OCI-LY1 (cell line): ENCODE results near the gene ZMIZ1.

Experiments
- H2AFZ ChIP-seq: fragments of 200-600 bp; sonication (generic), shearing (Covaris generic); 2 replicates; pipeline ENCODE4 v1.6.0; 2014; ENCODE audit warnings: antibody characterized with exemption, mild to moderate bottlenecking, low read length
- H3F3A ChIP-seq: fragments of 200-600 bp; sonication (generic), shearing (Covaris generic); 2 replicates; pipeline ENCODE4 v1.6.0; 2014; ENCODE audit warnings: mild to moderate bottlenecking, antibody characterized with exemption, low read length, moderate library complexity; ENCODE audit not compliant: insufficient read depth
- H3K27ac ChIP-seq: fragments of 200-600 bp; sonication (generic); 2 replicates; pipeline ENCODE4 v1.5.1; 2014; ENCODE audit warnings: low read length, mixed run types, mild to moderate bottlenecking, low read depth; ENCODE audit not compliant: poor library complexity, severe bottlenecking
- H3K27me3 ChIP-seq: fragments of 200-600 bp; sonication (generic); 2 replicates; pipeline ENCODE4 v1.6.0; 2014; ENCODE audit warnings: antibody characterized with exemption, mild to moderate bottlenecking, low read length, moderate library complexity; ENCODE audit not compliant: insufficient read depth
- H3K36me3 ChIP-seq: fragments of 200-600 bp; sonication (generic); 2 replicates; pipeline ENCODE4 v1.6.1; 2014; ENCODE audit warnings: mild to moderate bottlenecking, antibody characterized with exemption, low read length, moderate library complexity, mixed read lengths; ENCODE audit not compliant: insufficient read depth
- H3K4me1 ChIP-seq: fragments of 200-600 bp; sonication (generic); 2 replicates; pipeline ENCODE4 v1.5.1; 2014; ENCODE audit warnings: mild to moderate bottlenecking, low read length, moderate library complexity; ENCODE audit not compliant: insufficient read depth, severe bottlenecking
- H3K4me2 ChIP-seq: fragments of 200-600 bp; sonication (generic), shearing (Covaris generic); 2 replicates; pipeline ENCODE4 v1.6.1; 2014; ENCODE audit warnings: low read length
- H3K4me3 ChIP-seq: fragments of 200-600 bp; sonication (generic); 2 replicates; pipeline ENCODE4 v1.5.1; 2014; ENCODE audit warnings: low read length, low read depth, mild to moderate bottlenecking, mixed read lengths; ENCODE audit not compliant: poor library complexity, severe bottlenecking
- H3K79me2 ChIP-seq: fragments of 200-600 bp; shearing (Covaris generic); 2 replicates; pipeline ENCODE4 v1.6.1; 2016; ENCODE audit warnings: mixed run types, low read length, mixed read lengths; ENCODE audit not compliant: insufficient read depth
- H3K9ac ChIP-seq: fragments of 200-600 bp; sonication (generic), shearing (Covaris generic); 2 replicates; pipeline ENCODE4 v1.6.1; 2014; ENCODE audit warnings: mild to moderate bottlenecking, low read length, mixed read lengths
- H3K9me2 ChIP-seq: fragments of 200-600 bp; sonication (generic), shearing (Covaris generic); 2 replicates; pipeline ENCODE4 v1.6.1; 2014; ENCODE audit warnings: low read depth, mild to moderate bottlenecking, low read length, mixed read lengths
- H3K9me3 ChIP-seq: fragments of 200-600 bp; shearing (Covaris generic); 2 replicates; pipeline ENCODE4 v1.6.1; 2014; ENCODE audit warnings: low read length, mixed read lengths
- H4K20me1 ChIP-seq: fragments of 200-600 bp; sonication (generic), shearing (Covaris generic); 2 replicates; pipeline ENCODE4 v1.6.0; 2016; ENCODE audit warnings: mild to moderate bottlenecking, low read length; ENCODE audit not compliant: insufficient read depth
- CTCF ChIP-seq: fragments of 200-600 bp; sonication (generic), shearing (Covaris generic); IDR thresholded peaks from 2 replicates; pipeline ENCODE4 v1.5.1; 2017; ENCODE audit warnings: mild to moderate bottlenecking, antibody characterized with exemption, low read length, moderate library complexity, mixed read lengths
- EZH2 ChIP-seq: fragments of 200-600 bp; sonication (generic), shearing (Covaris generic); IDR thresholded peaks from 2 replicates; pipeline ENCODE4 v1.8.0; 2017; ENCODE audit warnings: borderline replicate concordance, mixed run types, mild to moderate bottlenecking, antibody characterized with exemption, low read length, moderate library complexity, mixed read lengths

ZMIZ1 gene

GRCh38 chr10:79319115-79319771, 250.5 kb downstream of the ZMIZ1 start:
- no peak overlapping the region for H3K27ac ChIP-seq
- H3K4me2 ChIP-seq: no peak overlapping the region
- H3K9ac ChIP-seq: no peak overlapping the region
- H2AFZ ChIP-seq: no peak overlapping the region
- no peaks in the 10 kb centered on the region for H3K9me3 ChIP-seq
- H3K4me1 ChIP-seq: no peaks in the 10 kb centered on the region
- no peaks in the 10 kb centered on the region for H3K9me2 ChIP-seq
- H3F3A ChIP-seq: no peaks in the 10 kb centered on the region
- H3K36me3 ChIP-seq: no peaks in the 10 kb centered on the region
- H3K4me3 ChIP-seq: no peak overlapping the region
- TF ChIP-seq EZH2: no peak
- no peak for TF ChIP-seq CTCF
- H4K20me1 ChIP-seq: no peaks in the 10 kb centered on the region
- H3K27me3 ChIP-seq: no peaks in the 10 kb centered on the region; the same call in 1 of the 2 replicates
- H3K79me2 ChIP-seq: no peaks in the 10 kb centered on the region

- H2AFZ ChIP-seq: no peak overlapping the region
- H3K9me2 ChIP-seq: no peaks in the 10 kb centered on the region
- H3K9ac ChIP-seq: no peak overlapping the region
- H3K79me2 ChIP-seq: no peaks in the 10 kb centered on the region
- no peaks in the 10 kb centered on the region for H3K36me3 ChIP-seq
- TF ChIP-seq CTCF (no peak), EZH2 (no peak)
- no peaks in the 10 kb centered on the region; the same call in 1 of the 2 replicates for H3K27me3 ChIP-seq
- H3K4me1 ChIP-seq: no peaks in the 10 kb centered on the region
- no peak overlapping the region for H3K4me3 ChIP-seq
- H3K4me2 ChIP-seq: no peak overlapping the region
- no peaks in the 10 kb centered on the region for H4K20me1 ChIP-seq
- H3F3A ChIP-seq: no peaks in the 10 kb centered on the region
- no peak overlapping the region for H3K27ac ChIP-seq
- H3K9me3 ChIP-seq: no peaks in the 10 kb centered on the region
Measured at GRCh38 chr10:79320316-79320715, 251.6 kb downstream of the ZMIZ1 start.

GRCh38 chr10:79320820-79321493, 252.2 kb downstream of the ZMIZ1 start:
- Histone ChIP-seq H3K4me2 (no peak overlapping the region), H3K4me1 (no peaks in the 10 kb centered on the region), H3K9ac (no peak overlapping the region), H3K79me2 (no peaks in the 10 kb centered on the region), H3K9me3 (no peaks in the 10 kb centered on the region), H3K9me2 (no peaks in the 10 kb centered on the region), H4K20me1 (no peaks in the 10 kb centered on the region), H2AFZ (no peak overlapping the region), H3K27me3 (peaks cover 5% of the 10 kb centered on the region; the same call in 1 of the 2 replicates), H3F3A (no peaks in the 10 kb centered on the region), H3K27ac (no peak overlapping the region), H3K4me3 (no peak overlapping the region), H3K36me3 (no peaks in the 10 kb centered on the region)
- TF ChIP-seq CTCF (no peak), EZH2 (no peak)
